GM18519 (cell line): ENCODE results near the gene PRKN.
A peak's percentile ranks its signal among the peaks of the same experiment; 100 is the strongest.

ENCODE experiments used
- ATAC-seq: cut with Tn5 transposase; IDR thresholded peaks from one replicate; pipeline ENCODE4 v1.9.1; 2021; ENCODE audit warnings: mild to moderate bottlenecking, moderate library complexity; ENCODE audit not compliant: unreplicated experiment, low FRiP score

Gene PRKN

GRCh38 chr6:161608771-161609170 lies 1118.8 kb downstream of the PRKN start:
- ATAC-seq, result no peak

DNA sequence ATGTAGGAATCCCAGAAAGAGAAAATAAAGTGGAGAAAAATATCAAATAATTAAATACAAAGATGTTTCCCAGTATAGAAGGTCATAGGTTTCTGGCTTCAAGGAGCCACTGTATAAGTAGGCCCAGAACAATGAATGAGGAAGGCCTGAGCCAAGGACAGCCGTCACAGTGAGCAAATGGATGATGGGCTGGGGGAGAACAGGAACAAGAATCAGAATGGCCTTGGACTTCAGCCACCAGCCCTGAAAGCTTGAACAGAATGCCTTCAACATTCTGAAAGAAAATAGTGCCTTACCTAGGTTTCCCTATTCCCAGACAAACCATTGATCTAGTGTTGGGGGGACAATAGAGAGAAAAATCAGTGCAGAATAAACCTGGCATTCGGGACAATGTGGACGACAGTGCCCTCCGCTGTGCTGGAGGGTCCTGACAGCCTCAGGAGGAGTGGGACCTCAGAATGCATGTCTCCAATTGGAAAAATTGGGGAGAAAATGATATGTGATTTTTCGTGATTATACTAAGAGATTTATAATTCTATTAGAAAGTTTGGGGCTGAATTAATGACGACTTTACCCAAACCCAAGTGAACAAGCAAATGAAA lies 1119.8 kb downstream of the PRKN start:
- ATAC-seq, result no peak

DNA sequence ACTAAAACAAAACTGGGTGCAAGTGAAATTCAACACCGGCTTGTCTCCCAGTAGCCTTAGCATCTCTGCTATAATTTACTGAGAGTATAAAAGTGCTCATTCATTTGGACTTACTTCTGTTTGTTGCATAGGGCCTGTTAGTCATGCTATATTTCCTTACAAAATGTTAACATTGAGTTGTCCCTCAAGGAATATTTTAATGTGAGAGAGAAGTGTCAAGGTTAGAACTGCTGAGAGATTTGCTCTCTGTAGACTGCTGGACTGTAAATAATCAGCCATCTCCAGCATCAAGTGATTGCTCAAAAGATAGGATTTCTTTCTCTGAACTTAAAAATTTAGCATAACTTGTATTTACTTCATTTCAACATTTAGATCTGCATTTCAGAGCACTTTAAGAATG lies 1125.2 kb downstream of the PRKN start:
- no peak for ATAC-seq

DNA sequence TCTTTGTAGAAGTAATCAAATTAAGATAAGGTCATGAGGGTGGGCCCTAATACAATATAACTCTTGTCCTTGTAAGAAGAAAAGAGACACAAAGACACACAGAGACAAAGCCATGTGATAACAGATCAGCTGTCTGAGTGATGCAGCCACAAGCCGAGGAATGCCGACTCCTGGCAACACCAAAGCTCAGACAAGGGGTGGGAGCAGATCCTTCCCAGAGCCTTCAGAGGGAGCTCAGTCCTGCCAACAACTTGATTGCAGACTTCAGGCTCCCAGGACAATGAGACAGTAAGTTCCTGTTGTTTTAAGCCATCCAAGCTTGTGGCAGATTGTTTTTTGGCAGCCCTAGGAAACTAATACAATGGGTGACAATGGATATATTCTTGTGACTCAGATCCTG lies 1128.7 kb downstream of the PRKN start:
- ATAC-seq, result no peak

DNA sequence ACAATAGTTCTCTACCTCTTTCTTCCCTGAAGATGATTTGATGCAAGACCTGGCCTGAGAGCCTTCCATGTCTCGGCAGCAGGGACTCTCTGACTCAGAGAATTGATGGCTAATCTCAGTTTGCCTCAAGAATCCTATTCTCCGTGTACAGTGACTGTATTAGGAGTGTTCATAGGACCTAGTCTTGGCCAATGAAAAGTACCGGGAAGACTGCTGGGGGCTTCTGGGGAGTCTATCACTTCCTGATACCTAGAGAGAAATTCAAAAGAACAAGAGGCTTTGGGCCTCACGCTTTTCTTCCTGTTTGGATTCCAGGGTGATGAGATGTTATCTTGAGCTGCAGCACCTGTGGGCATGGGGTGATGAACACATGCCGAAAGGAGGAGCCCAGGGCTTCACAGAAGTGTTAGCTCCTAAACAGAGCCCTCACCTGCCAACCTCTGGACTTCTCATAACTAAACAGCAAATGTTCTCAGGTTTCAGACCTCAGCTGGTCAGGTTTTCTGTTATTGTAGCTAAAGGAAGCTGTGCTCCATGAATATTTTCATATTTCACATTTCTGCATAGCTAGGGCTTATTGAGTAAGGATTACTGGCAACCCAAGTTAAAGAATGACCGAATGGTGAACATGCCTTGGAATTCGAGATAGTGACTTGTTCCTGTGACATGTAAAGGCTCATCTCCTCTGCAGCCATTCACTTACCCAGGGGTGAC lies 1130.6 kb downstream of the PRKN start:
- no peak for ATAC-seq

- ATAC-seq, result no peak
Measured at GRCh38 chr6:161594412-161594811, 1133.2 kb downstream of the PRKN start.

DNA sequence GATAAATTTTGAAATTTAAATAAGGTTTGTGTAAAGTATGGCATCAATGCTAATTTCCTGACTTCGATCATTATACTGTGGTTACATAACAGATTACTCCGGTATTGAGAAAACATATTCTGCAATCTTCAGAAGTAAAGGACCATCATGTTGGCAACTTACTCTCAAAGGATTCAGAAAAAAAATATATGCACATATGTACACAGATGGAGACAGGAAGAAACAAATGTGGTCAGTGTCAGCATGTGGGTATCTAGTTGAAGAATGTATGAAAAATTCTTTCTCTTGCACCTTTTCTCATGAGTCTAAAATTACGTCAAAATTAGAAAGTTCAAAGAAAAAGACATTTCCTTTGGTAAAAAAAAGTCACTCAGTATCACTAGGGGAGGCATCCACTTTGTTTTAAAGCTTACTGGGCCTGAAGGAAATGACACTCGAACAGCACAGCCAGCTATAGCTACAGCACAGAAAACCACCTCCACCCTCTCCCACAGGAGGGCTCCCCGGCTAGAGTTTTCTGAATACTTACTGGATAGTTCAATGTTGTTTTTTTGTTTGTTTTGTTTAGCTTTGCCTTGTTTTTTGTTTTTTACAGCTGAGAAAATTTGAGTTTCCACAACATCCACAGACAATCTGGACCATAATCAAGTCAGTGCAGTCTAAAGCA lies 1136.5 kb downstream of the PRKN start:
- no peak for ATAC-seq

DNA sequence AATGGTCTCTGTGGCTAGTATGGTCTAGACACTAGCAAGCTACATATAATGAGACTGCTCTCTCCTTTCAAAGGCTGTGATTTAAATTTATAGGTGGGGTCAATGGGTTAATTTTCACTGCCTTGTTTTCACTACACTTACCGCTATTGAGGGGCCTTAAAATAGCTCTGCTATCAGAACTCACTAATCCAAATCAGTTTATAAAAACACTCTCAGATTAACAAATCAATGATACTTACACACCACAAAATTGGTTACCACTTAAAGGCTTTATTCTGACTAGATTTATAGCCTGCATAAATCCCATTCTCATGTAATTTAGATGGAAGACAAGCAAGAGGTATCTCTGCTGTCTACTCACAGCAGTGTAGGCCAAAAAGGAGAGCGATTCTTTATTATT lies 1140.7 kb downstream of the PRKN start:
- ATAC-seq, result no peak

- no peak for ATAC-seq
Measured at GRCh38 chr6:161584621-161585340, 1142.8 kb downstream of the PRKN start.

- no peak for ATAC-seq
Measured at GRCh38 chr6:161584051-161584450, 1143.5 kb downstream of the PRKN start.

DNA sequence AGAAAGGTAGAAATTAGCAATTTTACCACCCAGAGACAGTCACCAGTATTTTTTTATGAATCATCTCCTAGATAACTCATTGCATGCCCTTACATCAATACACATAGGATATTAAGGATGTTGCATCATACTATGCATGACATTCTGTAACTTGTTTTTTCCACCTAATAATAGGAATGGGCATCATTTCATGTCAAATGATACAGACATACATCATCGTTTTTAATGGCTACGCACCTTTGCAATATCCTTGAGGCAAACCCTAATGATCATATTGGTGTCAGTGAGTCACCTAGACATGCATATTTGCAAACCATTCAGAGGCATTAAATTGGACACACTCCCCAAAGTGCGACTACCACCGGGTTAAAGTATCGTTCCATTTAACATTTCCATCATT lies 1144.0 kb downstream of the PRKN start:
- no peak for ATAC-seq

GRCh38 chr6:161578478-161578877 lies 1149.1 kb downstream of the PRKN start:
- no peak for ATAC-seq

GRCh38 chr6:161575523-161576254 lies 1151.9 kb downstream of the PRKN start:
- no peak for ATAC-seq

- ATAC-seq, result no peak
Measured at GRCh38 chr6:161568885-161569456, 1158.6 kb downstream of the PRKN start.

GRCh38 chr6:161564952-161565351 lies 1162.6 kb downstream of the PRKN start:
- no peak for ATAC-seq

- ATAC-seq, result no peak
Measured at GRCh38 chr6:161561908-161562307, 1165.7 kb downstream of the PRKN start.

- peak; percentile 61 for ATAC-seq
Measured at GRCh38 chr6:161557333-161558107, 1170.0 kb downstream of the PRKN start.

GRCh38 chr6:161554883-161555282 lies 1172.7 kb downstream of the PRKN start:
- ATAC-seq, result no peak

DNA sequence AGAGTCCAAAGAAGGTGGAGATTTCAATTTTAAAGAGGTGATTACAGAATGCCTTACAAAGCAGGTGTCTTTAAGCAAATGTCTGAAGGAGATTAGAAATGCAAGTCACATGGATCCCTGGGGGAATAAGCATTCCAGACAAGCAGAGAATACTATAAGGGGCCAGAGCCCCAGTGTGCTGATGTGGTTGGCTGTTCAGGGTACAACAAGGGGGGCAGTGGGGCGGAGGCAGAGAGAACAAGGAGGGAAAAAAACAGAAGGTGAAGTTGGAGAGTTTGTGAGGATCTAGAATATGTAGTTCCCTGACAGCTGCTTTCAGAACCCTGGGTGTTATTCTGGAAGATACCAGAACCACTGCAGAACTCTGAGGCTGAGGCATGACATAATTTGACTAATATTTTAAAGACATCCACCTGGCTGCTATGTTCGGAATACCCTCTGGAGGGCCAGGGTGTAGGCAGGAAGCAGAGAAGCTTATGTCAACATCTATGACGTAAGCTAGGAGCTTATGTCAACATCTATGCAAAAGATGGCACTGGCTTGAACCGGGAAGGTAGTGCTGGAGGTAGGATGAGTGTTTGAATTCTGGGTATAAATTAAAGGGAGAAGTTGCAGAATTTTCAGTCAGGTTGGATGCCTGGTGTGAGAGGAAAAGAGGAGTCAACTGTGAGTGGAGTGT lies 1177.5 kb downstream of the PRKN start:
- ATAC-seq, result no peak
